Activated T-helper 9 cell treated with anti-CD3 and anti-CD28 coated beads, Interleukin-2, amount 50 U/mL, for 16 hours (primary cell): ENCODE data around the gene GPR35.
A peak's percentile ranks its signal among the peaks of the same experiment; 100 is the strongest.
"Not testable (repeated sequence)": the region's sequence is repeated elsewhere in the genome, so short reads cannot be mapped to it uniquely, and the experiment has no call there.

Experiments used
- DNase-seq: peaks from one replicate; pipeline ENCODE4 v3.0.0-alpha.2; 2020; ENCODE audit warnings: low read depth

The GPR35 gene

DNA sequence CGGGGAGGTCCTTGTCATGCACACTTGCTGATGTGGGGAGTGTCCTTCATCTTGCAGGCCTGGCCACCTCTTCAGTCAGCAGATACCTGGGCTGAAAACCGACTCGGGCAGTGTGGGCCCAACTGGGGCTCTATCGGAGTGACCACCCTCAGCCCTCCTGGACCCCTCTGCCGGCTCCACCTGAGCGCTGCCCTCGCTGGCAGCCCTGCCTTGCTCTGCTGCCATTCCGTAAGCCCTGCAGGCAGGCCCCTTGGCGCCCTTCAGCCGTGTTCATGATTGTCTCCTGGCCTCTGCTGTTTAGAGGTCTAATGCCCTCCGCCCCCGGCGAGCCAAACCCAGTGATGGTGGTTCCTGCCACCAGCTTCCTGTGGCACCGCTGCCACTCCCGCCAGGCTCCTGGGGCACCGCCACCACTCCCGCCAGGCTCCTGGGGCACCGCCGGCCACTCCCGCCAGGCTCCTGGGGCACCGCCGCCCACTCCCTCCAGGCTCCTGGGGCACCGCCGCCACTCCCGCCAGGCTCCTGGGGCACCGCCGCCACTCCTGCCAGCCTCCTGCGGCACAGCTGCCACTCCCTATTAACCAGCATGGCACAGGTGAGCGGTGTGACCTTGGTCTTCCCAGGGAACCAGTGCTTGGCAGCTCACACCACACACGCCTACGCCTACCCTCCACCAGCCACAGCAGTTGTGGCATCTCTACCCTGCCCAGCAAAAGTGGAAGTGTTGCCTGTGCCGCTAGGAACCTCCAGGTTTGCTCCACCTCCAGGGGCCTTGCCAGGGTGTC lies 22.8 kb upstream of the GPR35 start:
- no peak for DNase-seq

DNA sequence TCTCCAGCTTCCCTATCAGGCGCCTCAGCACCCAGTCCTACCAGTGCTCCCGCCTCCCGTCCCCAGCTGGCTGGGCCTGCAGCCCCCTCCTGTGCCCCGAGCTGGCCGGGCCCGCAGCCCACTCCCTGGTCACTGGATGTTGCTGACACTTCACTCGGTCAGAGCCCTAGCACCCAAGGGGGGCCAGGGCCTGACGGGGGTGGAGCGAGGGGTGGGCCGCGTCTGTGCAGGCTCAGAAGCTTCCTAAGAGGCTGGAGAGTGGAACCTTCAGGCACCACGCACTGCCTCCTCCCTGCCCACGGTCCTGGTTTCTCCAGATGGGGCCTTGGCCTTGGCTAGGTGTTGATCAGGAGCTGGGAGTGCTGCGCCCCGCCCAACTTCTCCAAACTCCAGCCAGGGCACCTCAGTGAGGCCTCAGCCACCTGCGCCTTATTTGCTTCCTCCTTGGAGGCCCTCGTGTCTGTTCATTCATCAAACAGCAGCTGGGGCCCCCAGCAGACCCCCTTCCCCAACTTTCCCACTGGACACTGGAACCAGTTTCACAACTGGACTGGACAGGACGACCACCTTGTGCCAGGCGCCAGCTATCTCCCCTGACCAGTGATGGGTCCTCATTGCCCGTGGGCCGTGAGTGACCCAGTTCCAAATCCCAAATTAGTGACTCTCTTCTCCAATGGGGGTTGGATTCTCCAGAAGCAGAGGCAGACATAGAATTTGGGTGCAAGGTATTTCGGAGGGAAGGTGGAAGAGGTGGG lies 22.0 kb upstream of the GPR35 start:
- DNase-seq, result no peak

DNA sequence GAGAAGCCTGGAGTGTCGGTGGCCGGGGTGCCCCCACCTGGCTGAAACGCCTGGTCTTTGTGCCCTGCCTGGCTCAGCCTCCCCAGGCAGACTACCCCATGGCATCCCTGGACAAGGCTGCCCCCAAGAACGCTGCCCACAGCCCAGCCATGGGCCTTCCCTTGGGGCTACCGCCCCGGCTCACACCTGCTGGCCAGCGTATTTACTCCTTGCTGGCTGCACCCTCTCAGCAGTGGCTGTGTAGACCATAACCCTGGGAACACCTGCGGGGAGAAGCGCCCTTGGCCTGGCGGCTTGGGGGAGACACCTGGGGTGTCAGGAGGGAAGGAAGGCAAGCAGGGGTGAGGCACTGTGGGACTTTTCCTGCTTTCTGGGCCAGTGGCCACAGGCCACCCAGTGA lies 21.4 kb upstream of the GPR35 start:
- no peak for DNase-seq

DNA sequence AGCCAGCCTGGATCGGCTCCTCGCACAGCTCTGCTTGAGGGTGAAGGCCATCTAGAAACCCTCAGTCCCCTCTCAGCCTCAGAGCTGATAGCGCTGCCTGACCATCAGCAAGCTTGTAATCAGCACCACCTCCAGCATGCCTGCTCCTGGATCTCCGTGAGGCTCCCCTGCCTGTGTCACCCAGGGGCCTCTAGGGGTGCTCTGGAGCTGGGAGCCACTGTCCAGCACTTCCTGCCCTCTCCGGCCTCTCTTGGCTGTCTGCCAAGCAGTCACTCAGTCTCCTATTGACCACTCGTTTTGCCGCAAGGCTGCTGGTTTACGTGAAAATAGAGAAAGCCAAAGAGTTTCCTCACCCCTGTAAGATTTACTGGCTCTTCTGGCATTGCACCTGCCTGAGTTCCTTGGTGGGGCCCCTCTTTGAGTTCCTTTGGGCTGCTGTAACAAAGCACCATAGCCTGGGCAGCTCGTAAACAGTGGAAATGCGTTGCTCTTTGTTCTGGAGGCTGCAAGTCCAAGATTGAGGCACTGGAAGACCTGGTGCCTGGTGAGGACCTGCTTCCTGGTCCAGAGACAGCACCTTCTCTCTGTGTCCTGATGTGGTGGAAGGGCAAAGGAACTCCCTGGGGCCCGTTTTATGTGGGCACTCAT lies 20.9 kb upstream of the GPR35 start:
- no peak for DNase-seq

DNA sequence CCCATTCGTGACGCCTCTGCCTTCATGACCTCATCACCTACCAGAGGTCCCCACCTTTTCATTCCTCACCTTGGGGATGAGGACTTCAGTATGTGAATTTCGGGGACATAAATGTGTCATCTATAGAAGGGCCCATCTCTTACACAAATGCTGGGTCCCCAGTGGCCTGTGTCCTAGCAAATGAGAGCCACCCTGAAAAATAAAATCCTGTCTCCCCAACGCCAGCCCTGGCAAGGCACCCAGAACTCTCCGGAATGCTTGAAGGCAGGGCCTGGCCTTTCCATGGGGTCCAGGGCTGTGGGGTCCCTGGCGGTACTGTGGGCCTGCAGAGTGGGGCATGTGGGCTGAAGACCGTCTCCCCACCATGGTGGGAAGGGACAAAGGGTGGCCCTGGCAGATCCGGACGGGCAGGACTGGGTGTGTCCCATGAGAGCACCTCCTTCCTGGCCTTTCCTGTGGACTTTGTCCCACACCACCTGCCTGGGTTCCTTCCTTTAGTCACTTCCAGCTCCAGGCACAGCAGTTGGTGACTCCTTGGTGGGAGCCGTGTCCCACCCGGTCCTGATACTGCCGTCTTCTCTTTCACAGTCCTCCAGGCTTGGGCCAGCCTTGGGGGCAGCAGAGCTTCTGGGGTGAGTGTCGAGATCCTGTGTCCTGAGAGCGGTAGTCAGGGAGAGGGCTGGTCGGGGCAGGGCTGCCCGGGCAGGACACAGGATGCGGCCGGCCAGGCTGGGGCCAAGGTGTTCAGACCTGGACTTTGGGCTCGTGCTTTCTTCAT lies 20.2 kb upstream of the GPR35 start:
- no peak for DNase-seq

DNA sequence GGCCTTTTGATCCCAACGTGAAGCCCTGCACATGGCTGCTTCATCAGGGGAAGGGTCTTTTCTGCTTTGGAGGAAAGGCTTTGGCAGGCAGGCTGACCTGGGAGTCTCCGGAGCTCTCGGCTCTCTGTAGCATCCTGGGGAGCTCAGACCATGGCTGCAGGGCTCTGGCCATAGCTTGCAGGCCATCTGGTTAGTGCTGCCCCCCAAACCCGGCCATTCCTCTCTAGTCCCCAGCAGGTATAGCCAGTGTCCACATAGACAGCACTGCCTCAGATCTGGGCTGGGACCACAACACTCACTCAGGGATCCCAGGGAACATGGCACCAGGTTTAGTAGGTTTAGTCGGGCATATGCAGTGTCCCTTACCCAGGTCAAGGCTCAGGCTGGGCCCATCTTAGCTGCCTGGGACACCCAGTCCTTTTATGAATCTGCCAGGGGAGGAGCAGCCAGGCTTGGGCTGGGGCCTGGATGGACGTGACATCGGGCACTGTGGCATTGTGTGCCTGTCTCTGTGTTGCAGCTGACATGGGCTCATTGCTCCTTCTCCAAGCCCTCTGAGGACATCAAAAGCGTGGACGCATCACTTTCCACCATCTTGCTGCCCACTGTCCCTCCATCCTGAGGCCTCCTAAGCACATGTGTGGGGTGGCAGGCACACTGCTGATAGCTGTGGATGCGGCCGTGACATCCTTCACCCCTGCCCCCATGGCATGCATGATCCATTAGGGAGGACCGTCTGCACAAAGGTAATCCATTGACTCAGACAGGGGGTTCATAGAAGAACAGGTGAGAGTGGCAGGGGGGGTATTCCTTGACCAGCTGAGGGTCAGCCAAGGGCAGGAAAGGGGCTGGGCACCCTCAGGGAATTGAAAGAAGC lies 19.2 kb upstream of the GPR35 start:
- DNase-seq, result no peak

DNA sequence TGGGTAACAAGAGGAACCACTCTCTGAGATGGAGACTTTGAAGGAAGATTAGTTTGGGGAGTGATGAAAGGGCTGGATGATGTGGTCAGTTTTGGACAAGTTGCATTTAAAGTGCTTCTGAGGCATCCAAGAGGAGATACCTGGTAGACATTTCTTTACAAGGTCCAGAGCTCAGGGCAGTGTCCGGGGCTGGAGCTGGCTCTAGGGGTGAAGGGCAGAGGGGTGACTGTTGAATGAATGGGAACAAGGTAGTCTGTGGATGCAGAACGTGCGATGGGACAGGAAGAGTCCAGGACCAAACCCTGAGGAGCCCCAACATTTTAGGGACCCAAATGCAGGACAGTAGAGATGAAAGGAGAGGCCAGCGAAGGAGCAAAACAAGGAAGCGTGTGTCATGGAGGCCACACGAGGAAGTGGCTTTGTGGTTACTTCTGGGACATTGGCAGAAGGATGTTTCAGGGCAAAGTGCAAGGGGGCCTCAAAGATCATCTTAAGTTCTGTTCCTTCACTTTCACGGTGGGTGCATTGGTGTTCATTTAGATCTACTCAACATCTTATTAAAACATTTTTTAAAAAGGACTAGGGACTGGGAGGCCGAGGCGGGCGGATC lies 13.6 kb upstream of the GPR35 start:
- DNase-seq, result no peak

DNA sequence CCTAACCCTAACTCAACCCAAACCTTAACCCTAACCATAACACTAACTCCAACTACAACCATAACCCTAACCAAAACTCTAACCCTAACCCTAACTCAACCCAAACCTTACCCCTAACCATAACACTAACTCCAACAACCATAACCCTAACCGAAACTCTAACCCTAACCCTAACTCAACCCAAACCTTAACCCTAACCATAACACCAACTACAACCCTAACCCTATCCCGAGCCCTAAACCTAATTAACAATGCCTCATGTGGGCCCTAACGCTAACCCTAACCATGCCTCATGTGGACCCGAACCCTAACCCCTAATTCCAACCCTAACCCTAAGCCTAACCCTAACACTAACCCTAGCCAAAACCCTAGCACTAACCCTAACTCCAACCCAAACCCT lies 11.5 kb upstream of the GPR35 start:
- no peak for DNase-seq

DNA sequence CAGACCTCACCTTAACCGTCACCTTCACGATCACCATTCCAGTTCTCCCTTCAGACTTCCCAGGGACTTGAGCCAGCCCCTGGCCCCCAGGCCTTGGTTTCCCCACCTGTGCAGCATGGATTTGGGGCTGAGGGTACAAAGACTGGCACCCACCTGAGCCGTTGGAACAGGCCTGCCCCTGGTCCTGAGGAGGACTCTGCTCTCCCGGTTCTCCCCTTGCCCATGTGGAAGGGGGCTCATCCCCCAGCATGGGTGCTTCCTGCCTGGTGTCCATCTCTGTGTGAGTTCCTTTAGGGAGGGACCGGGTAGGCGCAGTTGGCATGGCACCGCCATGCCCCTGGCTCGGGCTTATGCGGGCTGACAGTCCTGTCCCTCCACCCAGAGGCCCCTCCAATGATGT lies 10.9 kb upstream of the GPR35 start:
- DNase-seq, result no peak

DNA sequence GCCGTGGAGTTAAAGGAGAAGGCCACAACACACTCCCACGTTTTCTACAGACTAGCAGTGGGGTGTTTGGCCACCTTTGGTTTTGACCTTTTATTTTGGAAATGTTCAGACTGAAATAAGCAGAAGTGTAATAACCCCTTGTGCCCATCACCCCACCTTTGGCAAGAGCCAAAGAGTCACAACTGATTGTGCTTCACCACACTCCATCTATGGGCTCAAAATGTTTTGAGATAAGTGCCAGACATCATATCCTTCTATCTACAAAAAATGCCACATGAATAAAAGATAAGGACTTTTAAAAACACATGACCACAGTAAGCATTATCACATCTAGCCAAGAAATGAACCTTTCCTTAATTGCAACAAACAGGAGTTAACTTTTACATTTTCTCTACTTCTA lies 9.9 kb upstream of the GPR35 start:
- no peak for DNase-seq

DNA sequence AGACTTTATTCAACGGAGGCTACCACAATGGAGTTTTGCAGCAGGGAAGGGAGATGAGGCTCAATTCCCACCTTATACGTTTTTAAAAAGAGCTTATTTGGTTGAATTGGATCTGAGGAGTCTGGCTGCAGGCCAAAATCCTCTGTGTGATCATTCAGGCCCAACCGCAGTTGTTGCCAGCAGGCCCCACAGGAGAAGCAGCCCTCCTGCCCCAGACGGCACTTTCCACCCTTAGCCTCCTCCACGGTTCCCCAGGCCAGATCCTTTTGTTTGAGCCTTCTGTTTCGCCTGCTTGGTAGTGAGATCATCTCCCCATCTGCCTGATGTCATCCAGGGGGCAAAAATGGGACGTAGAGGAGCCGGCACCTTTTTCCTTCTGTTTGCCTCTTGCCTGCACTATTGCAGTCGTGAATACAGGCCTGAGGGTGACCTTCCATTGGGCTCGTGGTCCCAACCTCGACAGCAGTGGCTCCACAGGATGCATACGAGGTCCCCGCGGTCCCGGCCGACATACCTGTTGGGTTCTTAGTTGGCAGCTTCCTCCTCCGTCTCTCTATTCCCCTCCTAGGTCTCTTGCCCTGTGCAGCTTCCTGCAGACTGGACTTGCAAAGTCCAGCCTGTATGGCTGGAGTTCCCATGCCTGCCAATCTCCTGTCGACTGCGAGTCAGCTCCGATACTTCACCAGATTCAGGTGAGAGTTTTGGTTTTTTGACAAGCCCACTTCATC lies 9.3 kb upstream of the GPR35 start:
- no peak for DNase-seq

DNA sequence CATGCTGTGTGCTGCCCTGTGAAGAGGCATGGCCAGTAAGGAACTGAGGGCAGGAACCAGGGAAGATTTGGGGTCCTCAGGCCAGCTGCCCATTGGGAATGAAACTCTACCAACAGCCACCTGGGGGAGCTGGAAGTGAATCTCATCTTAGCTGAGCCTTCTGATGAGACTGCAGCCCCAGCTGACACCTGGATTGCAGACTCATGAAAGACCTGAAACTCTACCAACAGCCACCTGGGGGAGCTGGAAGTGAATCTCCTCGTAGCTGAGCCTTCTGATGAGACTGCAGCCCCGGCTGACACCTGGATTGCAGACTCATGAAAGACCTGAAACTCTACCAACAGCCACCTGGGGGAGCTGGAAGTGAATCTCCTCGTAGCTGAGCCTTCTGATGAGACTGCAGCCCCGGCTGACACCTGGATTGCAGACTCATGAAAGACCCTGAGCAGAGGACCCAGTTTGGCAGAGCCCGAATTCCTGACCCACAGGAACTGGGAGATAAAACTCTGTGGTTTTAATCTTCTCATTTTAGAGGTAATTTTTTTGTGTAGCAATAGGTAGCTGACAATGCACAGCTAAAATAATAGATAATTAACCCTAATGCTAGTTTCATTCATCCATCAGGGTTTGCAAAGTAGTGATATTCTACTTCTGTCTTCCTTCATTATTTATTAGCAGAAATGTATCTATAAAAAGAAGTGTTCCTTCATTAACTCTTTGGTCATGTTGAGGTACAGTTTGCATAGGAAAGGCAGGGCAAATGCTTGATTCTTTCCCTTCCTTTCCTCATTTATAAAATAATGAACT lies 8.2 kb upstream of the GPR35 start:
- DNase-seq, result not testable (repeated sequence)

DNA sequence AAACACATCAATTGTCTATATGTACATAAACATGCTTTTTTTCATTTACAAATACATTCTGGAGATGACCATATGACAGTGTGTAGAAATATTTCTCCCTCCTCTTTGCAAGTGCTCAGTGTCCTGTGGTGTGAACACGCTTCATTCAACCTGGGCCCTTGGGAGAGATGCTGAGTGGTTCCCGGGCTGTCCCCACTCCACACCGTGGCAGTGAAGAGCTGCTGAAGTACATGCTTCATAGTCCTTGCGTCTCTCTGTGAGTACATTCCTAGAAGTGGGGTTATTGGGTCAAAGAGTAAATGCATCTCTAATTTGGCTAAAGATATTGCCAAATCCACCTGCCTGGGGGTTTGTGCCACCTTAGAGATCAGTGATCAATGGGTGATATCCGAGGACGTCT lies 6.5 kb upstream of the GPR35 start:
- no peak for DNase-seq

DNA sequence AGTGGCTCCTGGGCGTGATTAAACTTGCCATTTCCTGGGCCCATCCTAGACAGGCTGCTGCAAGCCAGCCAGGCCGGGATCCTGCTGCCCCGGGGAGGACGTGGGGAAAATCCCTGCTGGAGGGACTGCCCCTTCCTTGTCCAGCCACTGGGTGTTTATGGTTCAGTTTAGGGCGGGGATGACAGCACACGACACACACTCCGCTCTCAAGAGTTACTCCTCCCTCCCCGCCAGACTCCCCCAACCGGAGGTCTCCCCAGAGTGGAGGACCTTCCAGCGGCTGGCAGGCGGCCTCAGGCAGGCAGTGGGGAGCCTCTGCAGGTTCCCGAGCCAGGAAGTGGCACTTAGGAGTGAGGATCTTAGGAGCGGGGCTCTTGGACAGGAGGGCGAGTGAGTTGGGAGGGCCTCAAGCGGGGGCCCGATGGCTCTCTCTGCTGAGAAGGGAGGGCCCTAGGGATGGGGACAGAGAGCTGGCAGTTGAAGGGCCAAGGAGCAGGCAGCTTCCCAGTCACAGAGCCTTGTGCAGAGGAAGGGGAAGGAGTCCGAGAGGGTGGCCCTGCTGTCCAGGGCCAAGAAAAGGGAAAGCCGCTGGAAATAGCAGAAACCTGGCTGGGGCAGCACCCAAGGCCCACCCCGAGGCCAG lies 5.7 kb upstream of the GPR35 start:
- DNase-seq, result no peak

DNA sequence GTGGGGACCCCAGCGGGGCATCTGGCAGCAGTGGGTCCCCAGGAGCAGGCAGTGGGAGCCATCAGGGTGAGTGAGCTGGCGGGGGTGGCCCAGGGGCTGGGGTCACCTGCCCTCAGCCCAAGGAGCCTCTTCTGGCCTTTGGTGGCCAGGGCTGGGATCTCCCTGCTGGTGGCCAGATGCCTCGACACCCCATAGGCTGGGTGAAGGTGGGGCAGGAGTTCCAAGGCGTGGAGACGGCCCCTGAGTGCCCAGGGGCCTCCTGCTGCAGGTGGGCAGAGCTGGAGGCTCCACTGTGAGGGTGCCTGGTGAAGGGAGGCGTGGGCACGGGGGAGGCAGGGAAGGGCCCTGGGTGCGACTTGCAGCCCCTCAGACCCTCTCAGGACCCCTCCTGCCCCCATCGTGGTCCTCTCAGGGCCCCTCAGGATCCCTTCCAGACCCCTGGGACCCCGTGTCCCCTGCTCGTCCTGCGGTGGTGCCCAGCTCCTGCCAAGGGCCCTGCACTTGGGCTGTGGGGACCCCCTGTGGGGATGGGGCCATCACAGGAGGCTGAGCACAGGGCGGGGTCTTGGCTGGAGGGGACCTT lies 5.0 kb upstream of the GPR35 start:
- DNase-seq, result no peak

DNA sequence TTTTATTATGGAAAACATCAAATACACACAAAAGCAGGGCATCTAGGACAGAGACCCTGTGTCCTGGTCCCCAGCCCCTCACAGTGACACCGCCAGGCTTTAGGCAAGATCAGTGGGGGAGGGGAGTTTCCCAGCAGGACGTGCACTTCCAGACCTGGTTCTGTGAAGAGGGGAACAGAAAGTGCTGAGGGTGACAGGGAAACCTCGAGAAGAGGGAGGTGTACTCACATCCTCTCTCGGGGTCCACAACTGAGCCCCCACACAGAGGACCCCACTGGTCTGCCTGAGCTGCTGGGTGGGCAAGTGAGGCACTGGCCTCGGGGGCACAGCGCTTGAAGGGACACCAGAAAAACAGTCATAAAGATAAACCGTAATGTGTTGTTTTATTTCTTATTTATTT lies 4.4 kb upstream of the GPR35 start:
- DNase-seq, result no peak

DNA sequence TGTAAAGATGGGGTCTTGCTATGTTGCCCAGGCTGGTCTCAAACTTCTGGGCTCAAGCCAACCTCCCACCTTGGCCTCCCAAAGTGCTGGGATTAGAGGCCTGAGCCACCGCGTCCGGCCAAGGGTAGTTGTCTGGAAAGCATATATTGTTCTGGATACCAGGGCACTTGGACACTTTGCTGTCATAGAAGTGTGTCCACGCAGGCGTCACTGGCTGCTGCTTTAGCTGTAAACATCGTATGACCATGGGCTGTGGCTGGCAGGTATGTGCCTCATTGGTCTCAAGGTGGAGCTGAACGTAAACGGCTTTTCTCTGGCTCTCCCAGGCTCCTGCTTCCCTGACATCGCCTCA lies 3.2 kb upstream of the GPR35 start:
- DNase-seq, result no peak

DNA sequence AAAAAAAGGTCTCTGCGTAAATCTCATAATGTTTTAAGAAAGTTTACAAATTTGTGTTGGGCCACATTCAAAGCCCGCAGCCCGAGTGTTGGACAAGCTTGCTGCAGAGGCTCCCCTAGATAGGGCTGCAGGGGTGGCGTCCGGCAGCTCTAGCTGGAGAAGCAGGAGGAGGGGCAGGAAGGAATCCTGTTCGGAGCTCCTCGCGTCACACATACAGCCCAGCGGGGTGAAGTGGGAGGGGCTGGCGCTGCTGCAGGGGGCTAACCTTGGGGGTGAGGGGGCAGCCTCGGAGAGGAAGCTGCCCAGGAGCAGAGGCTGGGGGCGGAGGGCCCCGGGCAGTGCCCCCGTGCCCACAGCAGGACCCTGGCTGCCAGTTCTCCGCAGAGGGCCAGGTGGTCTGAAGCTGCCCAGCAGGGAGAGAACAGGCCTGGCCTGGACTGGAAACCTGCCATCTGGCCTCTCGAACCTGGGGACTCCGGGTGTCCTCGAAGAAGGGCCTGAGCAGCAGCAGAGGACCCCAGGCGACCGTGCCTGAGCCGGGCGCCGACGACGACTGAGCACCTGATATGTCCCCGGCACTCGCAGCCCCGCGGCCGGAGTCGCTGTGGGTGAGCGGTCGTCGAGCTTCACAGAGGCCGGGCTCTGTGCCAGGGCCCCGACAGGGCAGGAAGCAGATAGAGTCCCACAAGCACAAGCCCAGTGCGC lies 2.6 kb upstream of the GPR35 start:
- DNase-seq, result peak; percentile 29
